ENCODE results near the gene PAX2.

- TF ChIP-seq CTCF (conservative IDR thresholded peaks at IDR 0.05) (no peak), EZH2 (IDR thresholded peaks at IDR 0.05; ENCODE audit: low read depth) (no peak)
Measured at GRCh38 chr10:100866010-100866409, 120.6 kb downstream of the PAX2 start.

Data from PC-9 (cell line).